Parathyroid adenoma (tissue), 2 donors: ENCODE measurements around the gene FRAT1.

ENCODE experiments used
- H2AFZ ChIP-seq: fragments of 300-600 bp; sonication (generic); one replicate; pipeline ENCODE4 v1.7.0; 2017; ENCODE audit warnings: antibody characterized with exemption, mild to moderate bottlenecking
- H3K27ac ChIP-seq: fragments of 300-600 bp; sonication (generic); one replicate; pipeline ENCODE4 v1.7.0; 2017
- H3K27me3 ChIP-seq: fragments of 300-600 bp; sonication (generic); one replicate; pipeline ENCODE4 v1.7.0; 2017; ENCODE audit warnings: low read length; ENCODE audit not compliant: control insufficient read depth, insufficient read depth
- H3K36me3 ChIP-seq: fragments of 300-600 bp; sonication (generic); one replicate; pipeline ENCODE4 v1.7.0; 2017; ENCODE audit warnings: low read length; ENCODE audit not compliant: control insufficient read depth, insufficient read depth
- H3K4me1 ChIP-seq: fragments of 300-600 bp; sonication (generic); one replicate; pipeline ENCODE4 v1.7.0; 2017; ENCODE audit warnings: control low read depth
- H3K4me2 ChIP-seq: fragments of 300-600 bp; sonication (generic); one replicate; pipeline ENCODE4 v1.7.0; 2017; ENCODE audit warnings: low read length
- H3K4me3 ChIP-seq: fragments of 300-600 bp; sonication (generic); one replicate; pipeline ENCODE4 v1.7.0; 2017; ENCODE audit warnings: low read depth, low read length
- H3K79me2 ChIP-seq: fragments of 300-600 bp; sonication (generic); one replicate; pipeline ENCODE4 v1.7.0; 2017; ENCODE audit warnings: control low read depth
- H3K9ac ChIP-seq: fragments of 300-600 bp; sonication (generic); one replicate; pipeline ENCODE4 v1.7.0; 2017; ENCODE audit warnings: mild to moderate bottlenecking
- H3K9me3 ChIP-seq: fragments of 300-600 bp; sonication (generic); one replicate; pipeline ENCODE4 v1.7.0; 2017; ENCODE audit warnings: low read length; ENCODE audit not compliant: control insufficient read depth
- TF ChIP-seq, protein P1 (sequence below): fragments of 300-600 bp; sonication (generic); IDR thresholded peaks from one replicate; pipeline ENCODE4 v1.7.0; 2017; ENCODE audit warnings: antibody characterized with exemption, mild to moderate bottlenecking
- donor health status: primary hyperparathyroidism.

FRAT1 gene

DNA sequence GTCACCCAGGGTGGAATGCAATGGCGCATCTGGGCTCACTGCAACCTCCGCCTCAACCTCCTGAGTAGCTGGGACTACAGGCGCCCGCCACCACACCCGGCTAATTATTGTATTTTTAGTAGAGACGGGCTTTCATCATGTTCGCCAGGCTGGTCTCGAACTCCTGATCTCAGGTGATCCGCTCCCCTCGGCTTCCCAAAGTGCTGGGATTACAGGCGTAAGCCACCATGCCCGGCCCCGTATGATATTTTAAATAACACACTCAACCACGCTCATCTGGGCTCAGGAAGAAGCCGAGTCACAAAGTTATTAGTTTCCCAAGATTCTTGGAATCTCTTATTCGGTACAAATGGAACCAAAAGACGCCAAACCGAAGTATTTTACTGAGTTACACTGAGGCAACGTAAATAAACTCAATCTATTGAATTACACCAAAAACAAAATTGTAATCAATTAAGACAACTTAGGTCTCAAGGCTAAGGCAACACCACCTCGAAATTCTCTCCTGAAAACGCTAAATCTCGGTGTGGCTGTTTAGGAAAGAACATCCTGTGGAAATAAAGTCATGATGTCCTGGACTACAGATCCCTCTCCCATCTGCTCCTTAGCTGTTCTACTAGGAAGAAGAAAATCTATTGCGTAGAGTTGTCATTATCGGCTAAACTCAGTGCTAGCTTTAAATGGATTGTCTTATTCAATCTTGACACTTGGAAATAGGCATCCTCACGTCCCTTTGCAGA lies 27.5 kb upstream of the FRAT1 start:
- Histone ChIP-seq H3K4me3 (peak overlapping the region; percentile 86), H2AFZ (peak overlapping the region; percentile 91), H3K9ac (no peak overlapping the region), H3K36me3 (no peaks in the 10 kb centered on the region), H3K4me1 (peaks cover 6% of the 10 kb centered on the region), H3K27ac (peak overlapping the region; percentile 95), H3K4me2 (peak overlapping the region; percentile 80), H3K9me3 (no peaks in the 10 kb centered on the region), H3K79me2 (no peaks in the 10 kb centered on the region), H3K27me3 (no peaks in the 10 kb centered on the region)
- TF ChIP-seq, protein P1, sequence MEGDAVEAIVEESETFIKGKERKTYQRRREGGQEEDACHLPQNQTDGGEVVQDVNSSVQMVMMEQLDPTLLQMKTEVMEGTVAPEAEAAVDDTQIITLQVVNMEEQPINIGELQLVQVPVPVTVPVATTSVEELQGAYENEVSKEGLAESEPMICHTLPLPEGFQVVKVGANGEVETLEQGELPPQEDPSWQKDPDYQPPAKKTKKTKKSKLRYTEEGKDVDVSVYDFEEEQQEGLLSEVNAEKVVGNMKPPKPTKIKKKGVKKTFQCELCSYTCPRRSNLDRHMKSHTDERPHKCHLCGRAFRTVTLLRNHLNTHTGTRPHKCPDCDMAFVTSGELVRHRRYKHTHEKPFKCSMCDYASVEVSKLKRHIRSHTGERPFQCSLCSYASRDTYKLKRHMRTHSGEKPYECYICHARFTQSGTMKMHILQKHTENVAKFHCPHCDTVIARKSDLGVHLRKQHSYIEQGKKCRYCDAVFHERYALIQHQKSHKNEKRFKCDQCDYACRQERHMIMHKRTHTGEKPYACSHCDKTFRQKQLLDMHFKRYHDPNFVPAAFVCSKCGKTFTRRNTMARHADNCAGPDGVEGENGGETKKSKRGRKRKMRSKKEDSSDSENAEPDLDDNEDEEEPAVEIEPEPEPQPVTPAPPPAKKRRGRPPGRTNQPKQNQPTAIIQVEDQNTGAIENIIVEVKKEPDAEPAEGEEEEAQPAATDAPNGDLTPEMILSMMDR = no peak

DNA sequence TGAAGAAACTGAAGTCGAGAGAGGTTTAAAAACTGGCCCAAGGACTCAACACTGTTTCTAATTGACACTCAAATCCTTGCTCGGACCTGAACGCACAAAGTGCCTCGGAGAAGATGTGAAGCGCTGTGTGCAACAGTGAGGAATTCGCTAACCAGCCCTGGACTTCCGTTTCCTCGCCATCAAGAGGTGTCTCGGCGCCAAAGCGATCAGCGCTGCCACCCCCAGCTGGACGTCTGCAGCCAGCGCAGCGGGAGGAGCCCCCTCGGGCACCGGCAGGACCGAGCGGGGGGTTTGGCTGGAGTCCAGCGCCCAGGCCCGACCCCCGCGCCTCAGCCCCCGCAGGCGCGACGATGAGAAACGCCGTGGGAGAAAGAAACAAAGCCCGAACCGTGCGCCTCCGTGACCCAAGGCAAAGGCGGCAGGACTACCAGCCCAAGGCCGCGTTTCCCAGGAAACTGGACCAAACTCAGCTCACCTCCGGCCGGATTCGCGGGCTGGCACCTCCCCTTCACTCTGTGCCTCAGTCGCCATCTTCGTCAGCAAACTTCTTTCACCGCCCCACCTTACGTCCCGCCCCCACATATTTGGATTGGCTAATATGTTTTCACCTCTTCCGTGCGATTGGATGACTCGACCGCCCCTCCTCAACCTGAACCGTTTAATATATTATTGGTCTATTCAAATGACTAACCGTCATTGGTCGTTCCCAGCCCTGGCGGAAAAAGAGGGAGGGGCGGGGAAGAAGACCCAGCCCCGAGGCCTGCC lies 26.8 kb upstream of the FRAT1 start, which contains the start of gene ARHGAP19:
Gene ARHGAP19 (minus strand): TSS at position 541 of the 765 bp plus-strand sequence. CDS start 10 bp downstream, at position 531.
- H3K27ac ChIP-seq = peak within 1 kb of the TSS; percentile 95
- TF ChIP-seq, protein P1 = peak; percentile 46

DNA sequence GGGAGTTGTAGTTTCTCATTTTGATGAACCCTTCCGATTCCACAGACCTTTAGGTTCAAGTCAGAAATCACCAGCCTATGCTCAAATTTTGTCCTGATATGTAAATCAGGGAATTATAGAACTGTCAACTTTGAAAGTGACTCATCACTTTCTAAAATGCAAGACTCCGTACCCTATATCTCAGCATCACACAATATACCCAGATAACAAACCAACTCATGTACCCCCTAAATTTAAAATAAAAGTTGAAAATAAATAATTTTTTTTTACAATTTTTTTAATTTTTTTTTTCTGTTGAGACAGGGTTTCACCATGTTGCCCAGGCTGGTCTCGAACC lies 26.2 kb upstream of the FRAT1 start:
- peak overlapping the region; percentile 47 for H3K4me2 ChIP-seq
- H3K27ac ChIP-seq = no peak overlapping the region
- no peak overlapping the region for H3K9ac ChIP-seq
- TF ChIP-seq, protein P1 = no peak
- H3K4me3 ChIP-seq = peak overlapping the region; percentile 86
- no peak overlapping the region for H2AFZ ChIP-seq
- H3K9me3 ChIP-seq = no peaks in the 10 kb centered on the region
- H3K79me2 ChIP-seq = no peaks in the 10 kb centered on the region
- H3K4me1 ChIP-seq = peaks cover 6% of the 10 kb centered on the region
- no peaks in the 10 kb centered on the region for H3K27me3 ChIP-seq
- H3K36me3 ChIP-seq = no peaks in the 10 kb centered on the region

More for the DNA sequence above, 26.8 kb upstream of the FRAT1 start, which contains the start of gene ARHGAP19:
- Histone ChIP-seq H3K27me3 (no peaks in the 10 kb centered on the region), H3K9ac (peak within 1 kb of the TSS; percentile 56), H3K79me2 (no peaks in the 10 kb centered on the region), H2AFZ (peak within 1 kb of the TSS; percentile 91), H3K4me2 (peak within 1 kb of the TSS; percentile 80), H3K4me1 (peaks cover 6% of the 10 kb centered on the region), H3K36me3 (no peaks in the 10 kb centered on the region), H3K9me3 (no peaks in the 10 kb centered on the region), H3K4me3 (peak within 1 kb of the TSS; percentile 86)

DNA sequence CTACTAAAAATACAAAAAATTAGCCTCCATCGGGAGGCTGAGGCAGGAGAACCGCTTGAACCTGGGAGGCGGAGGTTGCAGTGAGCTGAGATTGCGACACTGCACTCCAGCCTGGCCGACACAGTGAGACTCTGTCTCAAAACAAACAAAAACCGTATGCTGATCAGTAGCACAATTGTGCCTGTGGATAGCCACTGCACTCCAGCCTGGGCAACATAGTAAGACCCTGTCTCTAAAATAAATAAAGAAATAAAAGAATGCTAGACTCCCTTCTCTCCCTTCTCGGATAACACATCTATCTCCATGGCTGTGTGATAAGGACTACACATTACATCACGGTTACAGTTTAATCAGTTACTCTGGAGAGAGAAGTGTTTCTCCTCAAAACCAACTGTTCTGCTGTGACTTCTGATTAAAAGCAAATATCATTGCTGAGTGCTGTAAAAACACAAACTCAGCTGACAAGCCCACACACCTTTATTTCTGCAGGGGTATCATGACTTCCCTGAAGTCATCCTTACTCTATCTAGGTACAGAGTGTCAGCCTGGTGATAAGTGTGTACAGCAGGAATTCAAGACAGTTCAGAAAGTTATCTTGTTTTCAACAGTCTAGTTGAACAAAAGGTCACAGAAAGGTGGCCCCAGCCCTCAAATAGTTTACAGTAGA lies 21.4 kb upstream of the FRAT1 start:
- Histone ChIP-seq H2AFZ (no peak overlapping the region), H3K27ac (no peak overlapping the region), H3K9ac (no peak overlapping the region), H3K36me3 (no peaks in the 10 kb centered on the region), H3K79me2 (no peaks in the 10 kb centered on the region), H3K27me3 (no peaks in the 10 kb centered on the region), H3K4me2 (no peak overlapping the region), H3K9me3 (no peaks in the 10 kb centered on the region), H3K4me1 (no peaks in the 10 kb centered on the region), H3K4me3 (no peak overlapping the region)
- TF ChIP-seq, protein P1 = no peak
